GM19467 (cell line): ENCODE measurements around the gene TMEM129.
"Not testable (repeated sequence)": the region's sequence is repeated elsewhere in the genome, so short reads cannot be mapped to it uniquely, and the experiment has no call there.

Source experiments
- ATAC-seq: cut with Tn5 transposase; IDR thresholded peaks from one replicate; pipeline ENCODE4 v1.9.1; 2021; ENCODE audit warnings: mild to moderate bottlenecking, moderate library complexity; ENCODE audit not compliant: unreplicated experiment

The TMEM129 gene

DNA sequence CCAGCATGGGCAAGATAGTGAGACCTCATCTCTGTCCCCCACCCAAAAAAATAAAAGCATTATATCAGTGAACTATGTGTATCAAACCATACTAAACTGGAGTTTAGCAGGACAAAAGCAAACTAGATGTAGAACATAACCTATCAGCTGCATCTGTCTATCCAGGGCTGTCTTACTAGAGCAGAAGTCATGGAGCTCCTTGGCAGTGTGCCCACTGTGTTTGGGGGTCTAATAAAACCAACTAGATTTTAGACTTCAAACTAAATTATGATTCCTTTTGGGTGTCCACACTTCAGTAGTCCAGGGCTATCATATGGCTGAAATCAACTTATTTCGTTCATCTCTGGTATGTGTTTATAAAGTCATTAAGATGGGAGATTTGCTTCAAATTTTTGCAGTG, 17.3 kb downstream of the TMEM129 start:
- no peak for ATAC-seq

- not testable (repeated sequence) for ATAC-seq
Measured at GRCh38 chr4:1701671-1702070, 19.5 kb downstream of the TMEM129 start.

GRCh38 chr4:1695913-1696312, 25.2 kb downstream of the TMEM129 start:
- no peak for ATAC-seq

DNA sequence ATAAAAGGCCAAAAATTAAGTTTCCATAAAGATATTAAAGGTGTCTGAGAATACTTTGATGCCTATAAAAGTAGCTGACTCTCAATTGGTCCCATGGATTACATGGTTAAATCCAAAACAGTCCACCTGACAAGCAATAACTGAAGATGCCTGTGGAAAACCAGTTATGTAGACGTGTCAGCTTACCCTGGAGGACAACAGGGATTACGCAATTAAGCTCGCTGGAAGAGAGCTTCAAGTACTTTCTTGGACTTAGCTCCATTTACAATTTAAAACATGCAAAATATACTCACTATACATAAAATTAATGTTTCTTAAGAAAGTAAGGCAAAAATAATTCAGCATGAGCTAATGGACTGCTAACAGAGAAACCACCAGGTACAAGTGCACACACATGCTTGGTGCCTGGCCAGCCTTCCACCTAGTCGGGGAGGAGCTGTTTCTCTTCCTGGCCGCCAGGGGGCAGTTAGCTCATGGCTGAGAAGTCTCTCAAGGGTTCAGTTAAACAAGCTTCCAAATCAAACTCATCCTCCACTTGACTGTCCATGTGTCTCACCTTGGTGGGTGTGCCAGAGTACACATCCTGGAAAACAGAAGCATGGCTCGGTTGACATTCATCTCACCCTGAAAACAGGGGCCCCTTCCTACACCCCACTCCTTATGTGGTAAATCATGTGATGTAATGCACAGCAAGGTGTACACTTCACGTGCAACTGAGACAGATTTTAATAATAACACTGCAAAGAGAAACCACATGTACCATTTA, 27.8 kb downstream of the TMEM129 start:
- no peak for ATAC-seq

DNA sequence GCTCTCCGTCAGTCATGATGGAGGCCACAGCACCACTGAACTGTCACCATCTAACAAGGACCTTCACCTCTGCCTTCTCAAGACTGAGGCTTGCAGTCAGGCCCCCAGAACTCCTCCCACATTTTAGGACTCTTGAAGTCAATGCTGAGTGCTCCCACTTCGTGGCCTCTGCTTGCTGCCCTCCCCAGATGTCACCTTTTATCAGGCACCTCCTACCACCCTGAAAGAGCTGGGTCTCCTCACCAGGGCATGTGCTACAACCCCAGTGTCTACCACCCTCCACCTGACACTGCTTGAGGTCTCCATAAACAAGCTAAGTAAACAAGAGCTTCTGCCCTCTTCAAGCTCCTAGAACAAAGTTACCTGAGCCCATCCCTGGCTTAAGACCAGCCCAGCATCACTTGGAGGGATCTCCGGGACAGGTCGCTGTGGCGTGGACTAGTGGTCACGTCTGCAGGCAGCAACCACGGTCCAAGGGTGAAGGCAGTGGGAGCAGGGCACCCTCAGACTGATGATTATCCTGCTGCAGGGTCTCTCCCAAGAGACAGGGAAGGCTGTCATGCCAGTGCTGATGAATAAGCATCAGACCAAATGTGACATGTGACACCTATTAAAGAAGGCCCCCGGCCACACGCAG, 29.3 kb downstream of the TMEM129 start:
- ATAC-seq = no peak

DNA sequence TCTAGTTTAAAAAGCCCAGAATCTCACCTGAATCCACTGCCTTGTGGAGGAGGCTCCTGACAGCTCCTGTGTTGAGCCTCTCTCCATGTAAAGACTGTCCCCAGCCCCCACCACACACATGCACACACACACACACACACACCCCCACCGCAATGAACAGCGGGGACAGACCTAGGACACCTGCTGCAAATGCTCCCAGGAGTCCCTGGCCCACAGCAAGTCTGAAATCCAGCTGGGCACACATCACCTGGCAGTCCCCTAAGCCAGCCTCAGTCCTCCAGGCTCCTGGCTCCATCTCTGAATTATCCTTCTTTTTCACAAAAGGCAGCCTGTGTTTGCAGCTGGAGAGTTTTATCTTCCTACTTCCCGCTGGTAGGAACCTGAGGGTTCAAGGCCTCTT, 30.4 kb downstream of the TMEM129 start:
- ATAC-seq = no peak

GRCh38 chr4:1686440-1687036, 34.6 kb downstream of the TMEM129 start:
- ATAC-seq = no peak

DNA sequence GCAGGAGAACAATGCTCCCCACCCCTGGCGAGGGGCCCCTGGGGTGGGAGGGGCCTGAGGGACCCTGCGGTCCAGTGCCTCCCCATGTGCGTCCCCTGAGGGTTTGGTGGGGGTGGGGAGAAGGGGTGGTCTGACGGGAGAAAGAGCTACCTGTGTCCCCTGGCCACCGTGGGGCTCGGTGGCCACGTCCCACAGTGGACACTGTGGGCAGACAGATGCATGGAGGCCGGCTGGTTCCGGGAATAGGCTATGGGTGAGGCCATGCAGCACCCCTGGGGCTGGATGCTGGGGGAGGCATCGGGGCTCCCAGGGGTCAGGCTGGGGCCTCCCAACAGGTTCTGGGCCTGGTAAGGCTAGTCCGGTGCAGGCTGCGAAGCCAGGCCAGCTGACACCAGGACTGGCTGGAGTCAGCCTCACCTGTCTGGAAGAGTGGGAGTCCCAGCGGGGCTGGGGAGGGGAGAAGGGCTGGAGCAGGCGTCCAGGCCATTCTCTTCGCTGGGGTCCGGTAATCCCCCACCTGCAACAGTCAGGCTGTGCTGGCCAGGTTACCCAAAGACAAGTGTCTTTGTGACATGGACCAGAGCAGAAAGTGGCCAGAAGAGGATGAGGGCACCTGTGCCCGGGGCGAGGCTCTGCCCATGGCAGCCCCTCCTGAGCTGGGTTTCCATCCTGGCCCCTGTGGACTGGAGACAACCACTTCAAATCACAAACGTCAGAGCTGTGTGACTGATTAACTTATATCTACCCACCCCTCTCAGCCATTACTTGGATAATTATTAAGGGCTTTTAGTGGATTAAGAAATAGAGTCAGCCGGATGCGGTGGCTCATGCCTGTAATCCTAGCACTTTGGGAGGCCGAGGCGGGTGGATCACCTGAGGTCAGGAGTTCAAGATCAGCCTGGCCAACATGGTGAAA, 35.6 kb downstream of the TMEM129 start:
- no peak for ATAC-seq

- ATAC-seq = peak; percentile 16
Measured at GRCh38 chr4:1684506-1685234, 36.5 kb downstream of the TMEM129 start.

- peak; percentile 82 for ATAC-seq
Measured at GRCh38 chr4:1683736-1684505, 37.2 kb downstream of the TMEM129 start, which contains the start of gene FAM53A. TSS of gene FAM53A (minus strand) at chr4:1684313. CDS start at chr4:1668741, 15,572 bp downstream.

DNA sequence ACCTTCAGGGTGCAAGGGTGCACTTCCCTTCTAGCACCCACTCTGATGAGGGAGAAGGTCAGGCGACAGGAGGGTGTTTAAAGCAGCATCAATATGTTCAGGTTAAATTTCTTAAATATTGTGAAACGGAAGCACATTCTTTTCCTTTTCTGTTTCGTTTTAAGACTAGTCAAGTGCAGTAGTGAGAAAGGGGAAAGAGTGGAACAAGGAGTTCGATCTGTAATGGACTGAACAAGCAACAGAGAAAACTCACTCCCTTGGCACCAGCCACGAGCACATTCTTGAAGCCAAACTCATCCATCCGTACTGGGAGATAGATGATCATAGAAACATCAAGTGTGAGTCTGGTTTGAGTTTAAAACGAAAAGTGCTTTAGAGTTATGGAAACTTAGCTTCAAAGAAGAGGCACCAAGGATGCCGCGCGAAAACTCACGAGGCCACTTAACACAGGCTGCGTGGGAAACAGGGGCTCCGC, 37.8 kb downstream of the TMEM129 start:
- no peak for ATAC-seq

GRCh38 chr4:1682860-1683259, 38.3 kb downstream of the TMEM129 start:
- ATAC-seq = no peak

DNA sequence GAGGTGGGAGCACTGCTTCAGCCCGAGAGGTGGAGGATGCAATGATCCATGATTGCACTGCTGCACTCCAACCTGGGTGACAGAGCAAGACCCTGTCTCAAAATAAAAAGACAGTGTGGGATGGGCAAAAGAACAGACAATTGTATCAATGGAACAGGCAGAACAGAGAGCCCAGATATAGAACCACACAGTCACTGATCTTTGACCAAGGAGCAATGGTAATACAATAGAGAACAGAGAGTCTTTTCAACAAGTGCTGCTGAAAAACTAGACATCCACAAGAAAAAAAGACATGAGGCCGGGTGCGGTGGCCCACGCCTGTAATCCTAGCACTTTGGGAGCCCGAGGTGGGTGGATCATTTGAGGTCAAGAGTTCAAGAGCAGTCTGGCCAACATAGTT, 42.9 kb downstream of the TMEM129 start:
- ATAC-seq = no peak

DNA sequence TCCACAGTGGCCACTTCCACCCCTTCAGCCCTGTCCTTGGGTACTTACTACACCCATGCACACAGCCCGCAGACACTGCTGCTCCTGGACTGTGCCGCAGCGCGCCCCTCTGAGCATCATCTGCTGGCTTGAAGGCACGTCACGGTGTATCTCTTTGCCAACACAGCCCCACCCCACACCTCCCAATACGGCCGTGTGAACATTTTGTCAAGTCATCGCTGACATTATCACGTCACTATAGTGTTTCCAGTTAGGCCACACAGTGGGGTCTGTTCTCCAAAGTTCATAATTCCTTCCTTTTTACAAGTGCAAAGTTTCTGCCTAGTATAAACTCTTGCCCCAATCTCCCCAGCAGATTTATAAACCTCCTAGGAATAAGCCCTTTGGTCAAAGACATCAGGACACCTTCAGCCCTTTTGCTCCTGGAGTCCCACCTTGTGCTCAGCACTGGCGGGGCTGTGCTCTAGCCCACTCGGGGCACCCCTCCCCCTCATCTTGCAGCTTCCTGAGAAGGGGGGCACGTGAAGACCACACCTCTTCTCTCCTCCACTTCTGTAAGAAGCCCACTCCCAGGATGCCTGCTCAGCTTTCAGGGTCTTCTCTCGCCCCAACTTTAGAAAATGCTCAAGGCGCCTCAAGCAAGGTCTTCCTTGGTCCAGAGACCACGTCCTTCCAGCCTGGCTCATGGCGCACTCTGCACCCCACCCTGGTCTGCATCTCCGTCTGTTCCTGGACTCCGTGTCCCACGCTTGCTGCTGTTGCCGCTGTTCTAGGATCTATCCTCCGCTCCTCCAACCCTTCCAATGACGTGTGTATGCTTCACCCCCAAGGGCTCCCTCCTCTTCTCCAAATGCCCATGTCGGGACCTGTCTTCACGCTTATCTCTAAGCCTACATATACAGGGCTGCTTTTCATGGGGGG, 44.3 kb downstream of the TMEM129 start:
- no peak for ATAC-seq

DNA sequence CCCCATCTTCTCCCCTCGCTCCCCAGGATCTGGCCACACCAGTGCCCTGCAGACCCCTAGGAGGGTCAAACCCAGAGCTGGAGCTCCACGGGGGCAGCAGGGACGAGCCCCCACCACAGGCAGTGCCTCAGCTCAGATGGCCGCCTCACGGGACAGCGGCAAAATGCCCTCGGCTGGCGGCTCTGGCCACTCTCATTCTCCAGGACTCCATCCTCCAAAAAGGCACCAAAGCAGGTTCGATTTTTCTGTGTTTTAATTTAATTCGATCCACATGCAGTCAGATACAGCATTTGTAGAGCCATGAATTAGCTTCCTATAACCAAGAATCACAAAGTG, 45.4 kb downstream of the TMEM129 start:
- no peak for ATAC-seq

DNA sequence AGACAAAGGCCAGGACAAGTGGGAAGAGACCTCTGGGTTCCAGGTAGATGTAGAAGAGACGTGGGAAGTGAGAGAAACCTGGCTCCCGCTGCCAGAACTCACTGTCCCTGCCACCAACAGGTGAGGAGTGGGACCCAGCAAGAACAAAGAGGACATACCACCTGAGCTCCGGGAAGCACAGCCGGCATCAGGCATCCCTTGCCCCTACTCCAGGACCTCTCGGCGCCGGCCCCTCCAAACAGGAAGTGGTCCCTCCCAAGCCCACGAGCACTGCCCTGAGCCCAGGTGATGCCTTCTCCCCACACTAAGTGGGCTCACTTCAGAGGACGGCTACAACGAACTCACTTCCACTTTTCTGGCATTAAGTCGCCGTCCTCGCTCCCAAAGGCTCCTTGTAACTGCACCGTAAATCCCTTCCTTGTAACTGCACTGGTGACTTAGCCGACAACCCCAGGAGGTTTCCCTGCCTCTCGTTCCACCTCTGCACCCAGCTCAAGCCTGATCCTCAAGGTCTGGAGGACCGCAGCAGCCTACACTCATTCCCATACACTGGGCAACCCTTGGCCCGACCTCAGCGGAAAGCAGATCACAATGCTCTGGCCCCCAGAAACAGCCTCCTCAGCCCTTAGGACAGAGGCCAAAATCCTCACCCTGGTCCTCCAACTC, 45.9 kb downstream of the TMEM129 start:
- ATAC-seq = no peak

- ATAC-seq = no peak
Measured at GRCh38 chr4:1674682-1675081, 46.4 kb downstream of the TMEM129 start.

DNA sequence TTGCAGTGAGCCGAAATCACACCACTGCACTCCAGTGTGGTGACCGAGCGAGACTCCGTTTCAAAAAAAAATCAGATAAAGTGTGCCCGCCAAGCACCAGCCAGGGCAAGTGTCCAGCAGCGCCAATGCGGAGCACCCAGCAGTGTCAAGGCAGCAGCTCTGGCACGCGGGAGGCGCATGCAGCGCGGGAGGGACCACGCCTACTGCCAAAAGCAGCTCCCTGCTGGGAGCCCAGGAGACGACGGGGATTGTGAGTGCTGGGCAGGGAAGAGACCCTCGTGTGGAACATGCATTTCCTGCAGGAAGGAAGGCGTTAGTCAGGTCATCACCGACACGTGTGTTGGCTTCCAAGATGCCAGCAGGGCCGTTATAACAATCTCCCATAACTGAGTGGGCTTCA, 47.5 kb downstream of the TMEM129 start:
- no peak for ATAC-seq
